WTC11 (cell line): ENCODE measurements around the gene RBM24. TPM values are rescaled to one million over a fixed set of nuclear protein-coding genes. Genes with fewer than 3 reads are reported as not detected.

Experiments
- ATAC-seq: fragments of 200-7000 bp; cut with Tn5 transposase; 2 replicates; pipeline ENCODE4 v1.10.0; 2021; ENCODE audit warnings: mild to moderate bottlenecking, moderate library complexity
- CTCF ChIA-PET: fragments of 300-600 bp; sonication (Branson Sonifier 250); formaldehyde crosslinking; loops from one replicate; lab custom pipeline; 2021; ENCODE audit warnings: antibody characterized with exemption; lab: Charles Lee
- POLR2A ChIA-PET: fragments of 350-600 bp; sonication (Branson Sonifier 250); formaldehyde crosslinking; loops from one replicate; lab custom pipeline; 2021; ENCODE audit warnings: antibody characterized with exemption; lab: Charles Lee
- DNase-seq: peaks from one replicate; pipeline ENCODE4 v3.0.0; 2021; ENCODE audit warnings: low spot score
- H3K27ac Mint-ChIP-seq: 2 replicates; pipeline ENCODE4 v1.8.0; 2021; ENCODE audit warnings: mixed read lengths
- H3K27me3 Mint-ChIP-seq: 2 replicates; pipeline ENCODE4 v1.8.0; 2021; ENCODE audit warnings: low read depth, mild to moderate bottlenecking, moderate library complexity, mixed read lengths
- H3K36me3 Mint-ChIP-seq: 2 replicates; pipeline ENCODE4 v1.8.0; 2021; ENCODE audit warnings: mixed read lengths
- H3K4me1 Mint-ChIP-seq: 2 replicates; pipeline ENCODE4 v1.8.0; 2022; ENCODE audit warnings: mixed read lengths
- H3K4me3 Mint-ChIP-seq: 2 replicates; pipeline ENCODE4 v1.8.0; 2021; ENCODE audit warnings: mild to moderate bottlenecking, moderate library complexity, mixed read lengths
- H3K9me3 Mint-ChIP-seq: 2 replicates; pipeline ENCODE4 v1.8.0; 2021; ENCODE audit warnings: mixed read lengths
- ATF2 ChIP-seq: sonication (generic); formaldehyde crosslinking; IDR thresholded peaks from 2 replicates; pipeline ENCODE4 v1.8.1; 2022; ENCODE audit warnings: low read depth, missing genetic modification reagents, borderline replicate concordance
- CREB1 ChIP-seq: sonication (generic); formaldehyde crosslinking; IDR thresholded peaks from 2 replicates; pipeline ENCODE4 v1.8.0; 2023; ENCODE audit warnings: mild to moderate bottlenecking, missing genetic modification reagents
- CTCF ChIP-seq: fragments of 200-600 bp; IDR thresholded peaks from 2 replicates; pipeline ENCODE4 v1.8.0; 2022; ENCODE audit warnings: antibody characterized with exemption
- ELF4 ChIP-seq: sonication (generic); formaldehyde crosslinking; IDR thresholded peaks from 2 replicates; pipeline ENCODE4 v1.8.1; 2022; ENCODE audit warnings: low read depth, mild to moderate bottlenecking, moderate library complexity, missing genetic modification reagents
- ETV6 ChIP-seq: sonication (generic); formaldehyde crosslinking; IDR thresholded peaks from 2 replicates; pipeline ENCODE4 v1.8.1; 2022; ENCODE audit warnings: mild to moderate bottlenecking, missing genetic modification reagents
- GTF2I ChIP-seq: fragments of 250-450 bp; sonication (Bioruptor Pico); conservative IDR thresholded peaks from 2 replicates; pipeline ENCODE4 v1.4.0; 2021; ENCODE audit warnings: mild to moderate bottlenecking
- JUN ChIP-seq: sonication (generic); formaldehyde crosslinking; IDR thresholded peaks from 2 replicates; pipeline ENCODE4 v1.8.0; 2023; ENCODE audit warnings: mild to moderate bottlenecking, missing genetic modification reagents
- KAT7 ChIP-seq: sonication (generic); formaldehyde crosslinking; IDR thresholded peaks from 2 replicates; pipeline ENCODE4 v1.8.1; 2023; ENCODE audit warnings: missing genetic modification reagents, mild to moderate bottlenecking, borderline replicate concordance
- MLX ChIP-seq: sonication (generic); formaldehyde crosslinking; IDR thresholded peaks from 2 replicates; pipeline ENCODE4 v1.8.1; 2023; ENCODE audit warnings: mild to moderate bottlenecking, missing genetic modification reagents, moderate library complexity
- NFE2L1 ChIP-seq: sonication (generic); formaldehyde crosslinking; IDR thresholded peaks from 2 replicates; pipeline ENCODE4 v1.8.1; 2023; ENCODE audit warnings: missing genetic modification reagents
- NR1H2 ChIP-seq: sonication (generic); formaldehyde crosslinking; IDR thresholded peaks from 2 replicates; pipeline ENCODE4 v1.9.0; 2021; ENCODE audit warnings: mild to moderate bottlenecking, moderate library complexity, missing genetic modification reagents
- PRRX2 ChIP-seq: fragments of 250-450 bp; sonication (Bioruptor Pico); IDR thresholded peaks from 2 replicates; pipeline ENCODE4 v1.8.0; 2021; ENCODE audit warnings: mild to moderate bottlenecking
- SMAD4 ChIP-seq: sonication (generic); formaldehyde crosslinking; IDR thresholded peaks from 2 replicates; pipeline ENCODE4 v1.8.0; 2022; ENCODE audit warnings: mild to moderate bottlenecking, missing genetic modification reagents
- SOX15 ChIP-seq: fragments of 250-450 bp; sonication (Bioruptor Pico); IDR thresholded peaks from 2 replicates; pipeline ENCODE4 v1.9.0; 2021; ENCODE audit warnings: mild to moderate bottlenecking
- SP1 ChIP-seq: sonication (generic); formaldehyde crosslinking; conservative IDR thresholded peaks from 2 replicates; pipeline ENCODE4 v1.8.1; 2022; ENCODE audit warnings: missing genetic modification reagents
- STAT6 ChIP-seq: sonication (generic); formaldehyde crosslinking; conservative IDR thresholded peaks from 2 replicates; pipeline ENCODE4 v1.8.1; 2023; ENCODE audit warnings: mild to moderate bottlenecking, low read depth, missing genetic modification reagents, moderate library complexity
- ZNF219 ChIP-seq: sonication (generic); formaldehyde crosslinking; IDR thresholded peaks from 2 replicates; pipeline ENCODE4 v1.8.0; 2023; ENCODE audit warnings: missing genetic modification reagents, mild to moderate bottlenecking, borderline replicate concordance
- ZNF423 ChIP-seq: fragments of 250-450 bp; sonication (Bioruptor Pico); IDR thresholded peaks from 2 replicates; pipeline ENCODE4 v2.1.2; 2022; ENCODE audit warnings: mild to moderate bottlenecking, moderate library complexity
- ZNF425 ChIP-seq: fragments of 250-450 bp; sonication (Bioruptor Pico); conservative IDR thresholded peaks from 2 replicates; pipeline ENCODE4 v1.9.0; 2021; ENCODE audit warnings: mild to moderate bottlenecking
- ZNF671 ChIP-seq: fragments of 250-450 bp; sonication (Bioruptor Pico); IDR thresholded peaks from 2 replicates; pipeline ENCODE4 v1.8.0; 2021; ENCODE audit warnings: mild to moderate bottlenecking
- total RNA-seq: library from RNA; stranded (reverse); gene quantifications from 3 replicates; pipeline ENCODE4 v1.2.3, GENCODE V29; 2021

Gene RBM24
- total RNA-seq, 1 experiment from 2014 or later = 0.63 TPM

GRCh38 chr6:17280138-17280537 lies 1.0 kb upstream of the RBM24 start:
- Mint-ChIP-seq H3K9me3 (no peaks in the 10 kb centered on the region), H3K4me3 (peak overlapping the region; percentile 68), H3K27me3 (peaks cover 88% of the 10 kb centered on the region), H3K36me3 (no peaks in the 10 kb centered on the region), H3K27ac (no peak overlapping the region), H3K4me1 (peaks cover 17% of the 10 kb centered on the region)
- TF ChIP-seq KAT7 (CRISPR knock-in tag) (no peak), MLX (CRISPR knock-in tag) (no peak), ZNF671 (no peak), ATF2 (CRISPR knock-in tag) (no peak), SMAD4 (CRISPR knock-in tag) (no peak), SOX15 (CRISPR knock-in tag) (no peak), CREB1 (CRISPR knock-in tag) (no peak), ETV6 (CRISPR knock-in tag) (no peak), GTF2I (CRISPR knock-in tag) (no peak), PRRX2 (CRISPR knock-in tag) (no peak), NFE2L1 (CRISPR knock-in tag) (no peak), ZNF425 (CRISPR knock-in tag) (no peak), STAT6 (CRISPR knock-in tag) (no peak), CTCF (no peak)
- DNase-seq (no peak), ATAC-seq (no peak; the same call in 1 of the 2 replicates)
- POLR2A ChIA-PET = interaction anchor here (0.5 to 1.4 kb wide), 3 partner anchors 113 to 244 kb away, joined by 3 to 7 read pairs (median 3); partner anchors contain the start of gene CAP2
- CTCF ChIA-PET = interaction anchor here (0.6 to 2.0 kb wide), 11 partner anchors 11 to 309 kb away, joined by 3 to 16 read pairs (median 4); no protein-coding TSS in a partner anchor

GRCh38 chr6:17280552-17281090 lies 540 bp upstream of the RBM24 start:
- ChIA-PET CTCF (interaction anchor here (0.6 to 2.0 kb wide), 11 partner anchors 12 to 309 kb away, joined by 3 to 16 read pairs (median 4); no protein-coding TSS in a partner anchor), POLR2A (interaction anchor here (0.5 to 1.4 kb wide), 3 partner anchors 80 to 215 kb away, joined by 3 to 7 read pairs (median 3); partner anchors contain the start of gene CAP2)
- no peak overlapping the region for H3K27ac Mint-ChIP-seq
- TF ChIP-seq JUN (no peak), ZNF219 (no peak), ELF4 (CRISPR knock-in tag) (no peak), SP1 (CRISPR knock-in tag) (0 out of 2 replicates have a peak, but pooled peaks have one; percentile 37), ZNF425 (CRISPR knock-in tag) (no peak), NR1H2 (no peak), ZNF423 (CRISPR knock-in tag) (peak; percentile 33; the same call in 1 of the 2 replicates), CTCF (no peak)

More at GRCh38 chr6:17280552-17281090, 540 bp upstream of the RBM24 start:
- no peaks in the 10 kb centered on the region for H3K36me3 Mint-ChIP-seq
- DNase-seq (peak; percentile 69), ATAC-seq (peak; percentile 81)
- peaks cover 91% of the 10 kb centered on the region for H3K27me3 Mint-ChIP-seq
- H3K4me1 Mint-ChIP-seq = peaks cover 17% of the 10 kb centered on the region
- peak overlapping the region; percentile 80 for H3K4me3 Mint-ChIP-seq
- H3K9me3 Mint-ChIP-seq = no peaks in the 10 kb centered on the region
